K562 (cell line): ENCODE measurements around the gene FKRP. TPM values are rescaled to one million over a fixed set of nuclear protein-coding genes. Genes with fewer than 3 reads are reported as not detected.

ENCODE experiments used
- CHCHD3 ChIP-seq: fragments of 250-450 bp; sonication (Bioruptor Pico); IDR thresholded peaks from 2 replicates; pipeline ENCODE4 v2.1.2; 2022; ENCODE audit warnings: mild to moderate bottlenecking
- CREBBP ChIP-seq: IDR thresholded peaks from one replicate; pipeline ENCODE4 v1.6.1; 2012; ENCODE audit warnings: low read depth, mild to moderate bottlenecking, control low read depth, inconsistent platforms, low read length
- ETV5 ChIP-seq: sonication (generic); formaldehyde crosslinking; IDR thresholded peaks from 2 replicates; pipeline ENCODE4 v1.4.0; 2020; ENCODE audit warnings: low read depth, mild to moderate bottlenecking, missing genetic modification reagents
- GTF2F1 ChIP-seq: IDR thresholded peaks from 2 replicates; pipeline ENCODE4 v1.6.1; 2011; ENCODE audit warnings: low read depth, low read length, improper control_type of control experiment
- JUND ChIP-seq, 2 experiments: IDR thresholded peaks; 2 replicates in 1 of 2; 3 replicates in 1 of 2; pipeline ENCODE4 v1.6.1; 2011; ENCODE audit warnings: borderline replicate concordance in 2 of 2, low read depth in 2 of 2, low read length in 2 of 2, improper control_type of control experiment in 1 of 2, missing biosample characterization in 1 of 2, missing genetic modification characterization in 1 of 2, missing genetic modification reagents in 1 of 2
- MAFG ChIP-seq: fragments of 450-650 bp; conservative IDR thresholded peaks from 2 replicates; pipeline ENCODE4 v1.6.1; 2016; ENCODE audit warnings: missing genetic modification characterization, missing compliant biosample characterization
- NFIC ChIP-seq: fragments of 450-650 bp; IDR thresholded peaks from 2 replicates; pipeline ENCODE4 v1.6.1; 2017; ENCODE audit warnings: mild to moderate bottlenecking, inconsistent platforms
- PHF20 ChIP-seq: fragments of 450-650 bp; IDR thresholded peaks from 2 replicates; pipeline ENCODE4 v1.6.1; 2018; ENCODE audit not compliant: partially characterized antibody
- PHTF2 ChIP-seq: fragments of 250-450 bp; sonication (Bioruptor Pico); IDR thresholded peaks from 2 replicates; pipeline ENCODE4 v1.5.0; 2021; ENCODE audit warnings: mild to moderate bottlenecking
- TCF7L2 ChIP-seq: fragments of 150-350 bp; IDR thresholded peaks from 2 replicates; pipeline ENCODE4 v1.6.1; 2016; ENCODE audit warnings: low read depth, mild to moderate bottlenecking, low read length, moderate library complexity
- ZNF77 ChIP-seq: fragments of 250-450 bp; sonication (Bioruptor Pico); IDR thresholded peaks from 2 replicates; pipeline ENCODE4 v1.5.0; 2020
- polyA plus RNA-seq, 8 experiments: library from polyadenylated mRNA; depleted of rRNA in 4 of 8; stranded (reverse) in 5 of 8; unstranded in 3 of 8; fragments of >200 nt; fragmentation: Nextera tagmentation in 2 of 8; fragmentation: Illumina TruSeq in 1 of 8; extraction: Ambion mirVana in 2 of 8; extraction: Trizol in 1 of 8; gene quantifications; 2 replicates each; pipeline versions ENCODE4 v1.2.1 to v1.2.3, GENCODE V29; 2011 to 2014; ENCODE audit warnings: inconsistent platforms in 1 of 8, missing spikeins in 1 of 8
- total RNA-seq, 7 experiments: library from RNA; depleted of rRNA in 6 of 7; stranded (reverse); fragments of >200 nt in 6 of 7; fragmentation: Illumina TruSeq in 2 of 7; extraction: Trizol in 2 of 7; gene quantifications; 2 replicates each; pipeline versions ENCODE4 v1.2.1 to v1.2.3, GENCODE V29; 2011 to 2021; ENCODE audit warnings: low replicate concordance in 1 of 7
- TF ChIP-seq, protein P1 (sequence below): sonication (generic); formaldehyde crosslinking; IDR thresholded peaks from 2 replicates; pipeline ENCODE4 v1.8.0; 2022; ENCODE audit warnings: mild to moderate bottlenecking, low read depth, missing genetic modification reagents
- TF ChIP-seq, protein P2 (sequence below): fragments of 450-650 bp; formaldehyde crosslinking; IDR thresholded peaks from 2 replicates; pipeline ENCODE4 v1.4.0; 2022; ENCODE audit warnings: mild to moderate bottlenecking, moderate library complexity
- TF ChIP-seq, protein P3 (sequence below), 3 experiments: IDR thresholded peaks in 2 of 3; conservative IDR thresholded peaks in 1 of 3; 2 replicates each; pipeline ENCODE4 v1.5.1; 2011 to 2012; ENCODE audit warnings: low read length in 3 of 3, mild to moderate bottlenecking in 3 of 3, control low read depth in 2 of 3, improper control_type of control experiment in 1 of 3, inconsistent platforms in 1 of 3, low read depth in 1 of 3, mixed read lengths in 1 of 3, moderate library complexity in 1 of 3; ENCODE audit not compliant: insufficient read depth in 2 of 3
- TF ChIP-seq, protein P4 (sequence below): sonication (generic); formaldehyde crosslinking; IDR thresholded peaks from 2 replicates; pipeline ENCODE4 v1.8.0; 2023; ENCODE audit warnings: mild to moderate bottlenecking, missing genetic modification reagents
- TF ChIP-seq, protein P5 (sequence below): sonication (generic); formaldehyde crosslinking; IDR thresholded peaks from 2 replicates; pipeline ENCODE4 v1.8.0; 2022; ENCODE audit warnings: mild to moderate bottlenecking, missing genetic modification reagents, borderline replicate concordance

Gene FKRP
- total and polyA plus RNA-seq, 9 of the 15 experiments (the other 6 are each of a cell fraction or from before 2014, with no cell fraction given): 0.68 to 16.1 (median 6.5) TPM

DNA sequence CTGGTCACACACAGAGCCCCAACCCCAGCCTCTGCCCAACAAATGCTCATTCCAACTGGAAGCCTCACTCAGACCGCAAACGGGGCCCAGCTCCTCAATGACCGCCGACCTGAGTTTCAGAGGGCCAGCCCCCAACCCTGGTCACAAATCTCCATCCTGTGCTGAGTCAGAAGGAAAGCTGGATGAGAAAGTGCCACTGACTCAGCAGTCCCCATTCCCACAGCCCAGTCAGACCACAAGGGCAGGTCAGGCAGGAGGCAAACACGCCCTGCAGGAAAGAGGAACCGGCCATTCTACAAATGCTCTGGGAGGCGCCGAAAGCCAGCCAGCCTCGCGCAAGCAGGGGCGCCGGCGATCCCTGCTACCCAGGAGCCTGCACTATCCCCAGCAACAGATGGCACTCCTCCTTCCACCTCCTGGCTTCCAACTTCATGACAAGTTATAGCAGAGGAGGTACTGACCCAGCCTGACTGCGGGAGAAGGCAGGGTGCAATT is 14.8 kb upstream of the FKRP start (continued):
- TF ChIP-seq CHCHD3 (CRISPR knock-in tag) (no peak), JUND (IDR thresholded peaks at IDR 0.05; ENCODE audit: borderline replicate concordance, low read depth, low read length) (peak; percentile 83), JUND (tag; IDR thresholded peaks at IDR 0.05; ENCODE audit: borderline replicate concordance, low read depth, low read length) (peak; percentile 82; the same call in 1 of the 3 replicates), ZNF77 (CRISPR knock-in tag) (no peak), PHTF2 (CRISPR knock-in tag) (no peak), ETV5 (CRISPR knock-in tag) (no peak), GTF2F1 (no peak), NFIC (no peak), CREBBP (no peak), MAFG (peak; percentile 93), PHF20 (no peak), TCF7L2 (0 out of 2 replicates have a peak, but pooled peaks have one; percentile 33)
- TF ChIP-seq, protein P1, sequence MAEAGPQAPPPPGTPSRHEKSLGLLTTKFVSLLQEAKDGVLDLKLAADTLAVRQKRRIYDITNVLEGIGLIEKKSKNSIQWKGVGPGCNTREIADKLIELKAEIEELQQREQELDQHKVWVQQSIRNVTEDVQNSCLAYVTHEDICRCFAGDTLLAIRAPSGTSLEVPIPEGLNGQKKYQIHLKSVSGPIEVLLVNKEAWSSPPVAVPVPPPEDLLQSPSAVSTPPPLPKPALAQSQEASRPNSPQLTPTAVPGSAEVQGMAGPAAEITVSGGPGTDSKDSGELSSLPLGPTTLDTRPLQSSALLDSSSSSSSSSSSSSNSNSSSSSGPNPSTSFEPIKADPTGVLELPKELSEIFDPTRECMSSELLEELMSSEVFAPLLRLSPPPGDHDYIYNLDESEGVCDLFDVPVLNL (CRISPR knock-in tag): no peak
- TF ChIP-seq, protein P2, sequence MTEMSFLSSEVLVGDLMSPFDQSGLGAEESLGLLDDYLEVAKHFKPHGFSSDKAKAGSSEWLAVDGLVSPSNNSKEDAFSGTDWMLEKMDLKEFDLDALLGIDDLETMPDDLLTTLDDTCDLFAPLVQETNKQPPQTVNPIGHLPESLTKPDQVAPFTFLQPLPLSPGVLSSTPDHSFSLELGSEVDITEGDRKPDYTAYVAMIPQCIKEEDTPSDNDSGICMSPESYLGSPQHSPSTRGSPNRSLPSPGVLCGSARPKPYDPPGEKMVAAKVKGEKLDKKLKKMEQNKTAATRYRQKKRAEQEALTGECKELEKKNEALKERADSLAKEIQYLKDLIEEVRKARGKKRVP: no peak
- TF ChIP-seq, protein P3, sequence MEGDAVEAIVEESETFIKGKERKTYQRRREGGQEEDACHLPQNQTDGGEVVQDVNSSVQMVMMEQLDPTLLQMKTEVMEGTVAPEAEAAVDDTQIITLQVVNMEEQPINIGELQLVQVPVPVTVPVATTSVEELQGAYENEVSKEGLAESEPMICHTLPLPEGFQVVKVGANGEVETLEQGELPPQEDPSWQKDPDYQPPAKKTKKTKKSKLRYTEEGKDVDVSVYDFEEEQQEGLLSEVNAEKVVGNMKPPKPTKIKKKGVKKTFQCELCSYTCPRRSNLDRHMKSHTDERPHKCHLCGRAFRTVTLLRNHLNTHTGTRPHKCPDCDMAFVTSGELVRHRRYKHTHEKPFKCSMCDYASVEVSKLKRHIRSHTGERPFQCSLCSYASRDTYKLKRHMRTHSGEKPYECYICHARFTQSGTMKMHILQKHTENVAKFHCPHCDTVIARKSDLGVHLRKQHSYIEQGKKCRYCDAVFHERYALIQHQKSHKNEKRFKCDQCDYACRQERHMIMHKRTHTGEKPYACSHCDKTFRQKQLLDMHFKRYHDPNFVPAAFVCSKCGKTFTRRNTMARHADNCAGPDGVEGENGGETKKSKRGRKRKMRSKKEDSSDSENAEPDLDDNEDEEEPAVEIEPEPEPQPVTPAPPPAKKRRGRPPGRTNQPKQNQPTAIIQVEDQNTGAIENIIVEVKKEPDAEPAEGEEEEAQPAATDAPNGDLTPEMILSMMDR (IDR thresholded peaks at IDR 0.05 in 2 of 3, conservative IDR thresholded peaks at IDR 0.05 in 1 of 3; ENCODE audit: insufficient read depth in 2 of 3, low read depth in 1 of 3, low read length in 3 of 3): peak in 2 of 3 experiments; percentile 27 to 38; a peak in 4 of 6 replicates
- TF ChIP-seq, protein P4, sequence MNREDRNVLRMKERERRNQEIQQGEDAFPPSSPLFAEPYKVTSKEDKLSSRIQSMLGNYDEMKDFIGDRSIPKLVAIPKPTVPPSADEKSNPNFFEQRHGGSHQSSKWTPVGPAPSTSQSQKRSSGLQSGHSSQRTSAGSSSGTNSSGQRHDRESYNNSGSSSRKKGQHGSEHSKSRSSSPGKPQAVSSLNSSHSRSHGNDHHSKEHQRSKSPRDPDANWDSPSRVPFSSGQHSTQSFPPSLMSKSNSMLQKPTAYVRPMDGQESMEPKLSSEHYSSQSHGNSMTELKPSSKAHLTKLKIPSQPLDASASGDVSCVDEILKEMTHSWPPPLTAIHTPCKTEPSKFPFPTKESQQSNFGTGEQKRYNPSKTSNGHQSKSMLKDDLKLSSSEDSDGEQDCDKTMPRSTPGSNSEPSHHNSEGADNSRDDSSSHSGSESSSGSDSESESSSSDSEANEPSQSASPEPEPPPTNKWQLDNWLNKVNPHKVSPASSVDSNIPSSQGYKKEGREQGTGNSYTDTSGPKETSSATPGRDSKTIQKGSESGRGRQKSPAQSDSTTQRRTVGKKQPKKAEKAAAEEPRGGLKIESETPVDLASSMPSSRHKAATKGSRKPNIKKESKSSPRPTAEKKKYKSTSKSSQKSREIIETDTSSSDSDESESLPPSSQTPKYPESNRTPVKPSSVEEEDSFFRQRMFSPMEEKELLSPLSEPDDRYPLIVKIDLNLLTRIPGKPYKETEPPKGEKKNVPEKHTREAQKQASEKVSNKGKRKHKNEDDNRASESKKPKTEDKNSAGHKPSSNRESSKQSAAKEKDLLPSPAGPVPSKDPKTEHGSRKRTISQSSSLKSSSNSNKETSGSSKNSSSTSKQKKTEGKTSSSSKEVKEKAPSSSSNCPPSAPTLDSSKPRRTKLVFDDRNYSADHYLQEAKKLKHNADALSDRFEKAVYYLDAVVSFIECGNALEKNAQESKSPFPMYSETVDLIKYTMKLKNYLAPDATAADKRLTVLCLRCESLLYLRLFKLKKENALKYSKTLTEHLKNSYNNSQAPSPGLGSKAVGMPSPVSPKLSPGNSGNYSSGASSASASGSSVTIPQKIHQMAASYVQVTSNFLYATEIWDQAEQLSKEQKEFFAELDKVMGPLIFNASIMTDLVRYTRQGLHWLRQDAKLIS: no peak
- TF ChIP-seq, protein P5, sequence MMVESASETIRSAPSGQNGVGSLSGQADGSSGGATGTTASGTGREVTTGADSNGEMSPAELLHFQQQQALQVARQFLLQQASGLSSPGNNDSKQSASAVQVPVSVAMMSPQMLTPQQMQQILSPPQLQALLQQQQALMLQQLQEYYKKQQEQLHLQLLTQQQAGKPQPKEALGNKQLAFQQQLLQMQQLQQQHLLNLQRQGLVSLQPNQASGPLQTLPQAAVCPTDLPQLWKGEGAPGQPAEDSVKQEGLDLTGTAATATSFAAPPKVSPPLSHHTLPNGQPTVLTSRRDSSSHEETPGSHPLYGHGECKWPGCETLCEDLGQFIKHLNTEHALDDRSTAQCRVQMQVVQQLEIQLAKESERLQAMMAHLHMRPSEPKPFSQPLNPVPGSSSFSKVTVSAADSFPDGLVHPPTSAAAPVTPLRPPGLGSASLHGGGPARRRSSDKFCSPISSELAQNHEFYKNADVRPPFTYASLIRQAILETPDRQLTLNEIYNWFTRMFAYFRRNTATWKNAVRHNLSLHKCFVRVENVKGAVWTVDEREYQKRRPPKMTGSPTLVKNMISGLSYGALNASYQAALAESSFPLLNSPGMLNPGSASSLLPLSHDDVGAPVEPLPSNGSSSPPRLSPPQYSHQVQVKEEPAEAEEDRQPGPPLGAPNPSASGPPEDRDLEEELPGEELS (CRISPR knock-in tag): no peak; the same call in 1 of the 2 replicates
